H1 (cell line): ENCODE data around the gene HYLS1. TPM values are rescaled to one million over a fixed set of nuclear protein-coding genes. Genes with fewer than 3 reads are reported as not detected.

Experiments used
- CTCF ChIA-PET: fragments of 300-600 bp; sonication (Branson Sonifier 250); formaldehyde crosslinking; loops from one replicate; lab custom pipeline; 2021; ENCODE audit not compliant: partially characterized antibody; lab: Charles Lee
- POLR2A ChIA-PET: fragments of 300-600 bp; sonication (Branson Sonifier 250); formaldehyde crosslinking; loops from one replicate; lab custom pipeline; 2021; ENCODE audit warnings: inconsistent platforms; ENCODE audit not compliant: partially characterized antibody; lab: Charles Lee
- DNase-seq, 2 experiments: peaks; one replicate each; pipeline versions ENCODE4 v3.0.0 to v3.0.0-alpha.2; 2010 to 2022; ENCODE audit warnings: low spot score in 2 of 2, low read depth in 1 of 2, mixed read lengths in 1 of 2
- FAIRE-seq: peaks from 2 replicates; lab custom pipeline; 2011; peaks lifted over from hg19 to GRCh38; lab: Jason Lieb, UNC
- H2AFZ ChIP-seq: 2 replicates; pipeline ENCODE4 v1.8.1; 2012; ENCODE audit warnings: low read length, inconsistent platforms
- H2AK5ac ChIP-seq: 2 replicates; pipeline ENCODE4 v1.6.1; 2013; ENCODE audit warnings: low read depth, low read length
- H2BK120ac ChIP-seq: replicated peaks from 2 replicates; pipeline ENCODE3; 2013; ENCODE audit warnings: low read depth, low read length, inconsistent platforms
- H2BK12ac ChIP-seq: 2 replicates; pipeline ENCODE4 v1.6.1; 2013; ENCODE audit warnings: low read depth, low read length
- H2BK15ac ChIP-seq: 2 replicates; pipeline ENCODE4 v1.6.1; 2013; ENCODE audit warnings: low read length
- H2BK20ac ChIP-seq: 2 replicates; pipeline ENCODE4 v1.6.1; 2013; ENCODE audit warnings: low read length
- H2BK5ac ChIP-seq: 2 replicates; pipeline ENCODE4 v1.6.1; 2013; ENCODE audit warnings: low read depth, low read length
- H3K14ac ChIP-seq: 2 replicates; pipeline ENCODE4 v1.6.1; 2013; ENCODE audit warnings: inconsistent platforms; ENCODE audit not compliant: insufficient read length
- H3K18ac ChIP-seq: 2 replicates; pipeline ENCODE4 v1.6.1; 2013; ENCODE audit warnings: low read length; ENCODE audit errors: extremely low read depth
- H3K23ac ChIP-seq: 2 replicates; pipeline ENCODE4 v1.6.1; 2013; ENCODE audit warnings: inconsistent platforms; ENCODE audit not compliant: insufficient read length
- H3K23me2 ChIP-seq: 2 replicates; pipeline ENCODE4 v1.6.1; 2013; ENCODE audit warnings: low read depth, low read length
- H3K27ac ChIP-seq: 2 replicates; pipeline ENCODE4 v1.6.1; 2011; ENCODE audit warnings: low read depth, low read length, inconsistent platforms
- H3K27me3 ChIP-seq, 4 experiments: replicated peaks in 1 of 4; 1 replicate in 1 of 4; 2 replicates in 3 of 4; pipeline versions ENCODE4 v1.6.1 to v1.8.1; 2011 to 2013; ENCODE audit warnings: low read length in 3 of 4, mild to moderate bottlenecking in 3 of 4, inconsistent platforms in 2 of 4, mixed read lengths in 2 of 4, moderate library complexity in 1 of 4; ENCODE audit not compliant: control insufficient read depth in 3 of 4, insufficient read depth in 3 of 4; ENCODE audit errors: extremely low read depth in 1 of 4
- H3K36me3 ChIP-seq, 4 experiments: 2 replicates each; pipeline versions ENCODE4 v1.6.1 to v1.8.1; 2011 to 2013; ENCODE audit warnings: mild to moderate bottlenecking in 4 of 4, low read length in 3 of 4, moderate library complexity in 2 of 4, control low read depth in 1 of 4, inconsistent platforms in 1 of 4; ENCODE audit not compliant: insufficient read depth in 4 of 4, control insufficient read depth in 2 of 4
- H3K4ac ChIP-seq: replicated peaks from 2 replicates; pipeline ENCODE3; 2013; ENCODE audit warnings: low read length, low read depth, mixed read lengths, inconsistent platforms; ENCODE audit not compliant: insufficient read length
- H3K4me1 ChIP-seq, 4 experiments: replicated peaks in 1 of 4; 1 replicate in 1 of 4; 2 replicates in 3 of 4; pipeline versions ENCODE4 v1.6.1 to v1.8.1; 2011 to 2013; ENCODE audit warnings: low read length in 3 of 4, inconsistent platforms in 2 of 4, mixed read lengths in 1 of 4; ENCODE audit not compliant: insufficient read depth in 4 of 4, control insufficient read depth in 3 of 4
- H3K4me2 ChIP-seq, 2 experiments: 2 replicates each; pipeline versions ENCODE4 v1.6.1 to v1.8.1; 2011 to 2013; ENCODE audit warnings: low read depth in 2 of 2, low read length in 2 of 2, control low read depth in 1 of 2, inconsistent platforms in 1 of 2, mild to moderate bottlenecking in 1 of 2; ENCODE audit not compliant: insufficient read depth in 1 of 2
- H3K4me3 ChIP-seq, 4 experiments: fragments of 200-600, 300-600 bp in 1 of 4; sonication (generic), shearing (Covaris generic), sonication (Bioruptor Twin) in 1 of 4; 2 replicates each; pipeline versions ENCODE4 v1.5.1 to v1.8.1; 2011 to 2016; ENCODE audit warnings: low read length in 4 of 4, low read depth in 3 of 4, control low read depth in 2 of 4, inconsistent platforms in 2 of 4, mild to moderate bottlenecking in 2 of 4, mixed read lengths in 1 of 4, moderate library complexity in 1 of 4; ENCODE audit not compliant: insufficient read depth in 2 of 4; ENCODE audit errors: extremely low read depth in 1 of 4
- H3K56ac ChIP-seq: replicated peaks from 2 replicates; pipeline ENCODE3; 2013; ENCODE audit warnings: low read depth, mild to moderate bottlenecking, mixed read lengths, low read length, inconsistent platforms; ENCODE audit not compliant: insufficient read length
- H3K79me1 ChIP-seq: 2 replicates; pipeline ENCODE4 v1.6.1; 2013; ENCODE audit warnings: low read depth, low read length, control low read depth
- H3K79me2 ChIP-seq, 2 experiments: 2 replicates each; pipeline versions ENCODE4 v1.6.1 to v1.8.1; 2012 to 2013; ENCODE audit warnings: low read length in 2 of 2, mild to moderate bottlenecking in 2 of 2, inconsistent platforms in 1 of 2; ENCODE audit not compliant: insufficient read depth in 2 of 2, control insufficient read depth in 1 of 2
- H3K9ac ChIP-seq, 4 experiments: replicated peaks in 1 of 4; 1 replicate in 1 of 4; 2 replicates in 3 of 4; pipeline versions ENCODE4 v1.6.1 to v1.8.1; 2011 to 2013; ENCODE audit warnings: low read depth in 3 of 4, low read length in 3 of 4, control low read depth in 2 of 4, mild to moderate bottlenecking in 2 of 4, moderate library complexity in 2 of 4, inconsistent platforms in 1 of 4; ENCODE audit errors: extremely low read depth in 1 of 4
- H3K9me3 ChIP-seq, 2 experiments: 2 replicates each; pipeline versions ENCODE4 v1.6.1 to v1.8.1; 2012 to 2013; ENCODE audit warnings: mild to moderate bottlenecking in 2 of 2, moderate library complexity in 2 of 2, control low read depth in 1 of 2, inconsistent platforms in 1 of 2, low read depth in 1 of 2, low read length in 1 of 2, mixed read lengths in 1 of 2; ENCODE audit not compliant: insufficient read depth in 2 of 2
- H4K20me1 ChIP-seq, 2 experiments: replicated peaks in 1 of 2; 2 replicates each; pipeline versions ENCODE3 to v1.8.1; 2011 to 2013; ENCODE audit warnings: inconsistent platforms in 2 of 2, low read length in 2 of 2, mild to moderate bottlenecking in 1 of 2; ENCODE audit not compliant: insufficient read depth in 2 of 2, control insufficient read depth in 1 of 2
- H4K5ac ChIP-seq: 2 replicates; pipeline ENCODE4 v1.6.1; 2013; ENCODE audit warnings: low read length, low read depth, mixed read lengths, inconsistent platforms; ENCODE audit not compliant: insufficient read length
- H4K8ac ChIP-seq: 2 replicates; pipeline ENCODE4 v1.8.0; 2013; ENCODE audit warnings: mild to moderate bottlenecking, moderate library complexity, low read length, inconsistent platforms; ENCODE audit not compliant: insufficient read depth; ENCODE audit errors: extremely low read depth
- H4K91ac ChIP-seq: replicated peaks from 2 replicates; pipeline ENCODE3; 2013; ENCODE audit warnings: low read length, mixed read lengths, inconsistent platforms; ENCODE audit not compliant: insufficient read length
- CTBP2 ChIP-seq: IDR thresholded peaks from 2 replicates; pipeline ENCODE4 v1.7.0; 2011; ENCODE audit warnings: borderline replicate concordance, mild to moderate bottlenecking, moderate library complexity, mixed read lengths, low read length; ENCODE audit not compliant: insufficient read depth, insufficient read length
- EGR1 ChIP-seq: IDR thresholded peaks from 2 replicates; pipeline ENCODE4 v1.6.1; 2011; ENCODE audit warnings: low read depth, low read length, borderline replicate concordance
- NANOG ChIP-seq: IDR thresholded peaks from 2 replicates; pipeline ENCODE4 v1.6.1; 2011; ENCODE audit warnings: low read length, low read depth, mild to moderate bottlenecking, inconsistent platforms; ENCODE audit not compliant: insufficient read depth, poor library complexity, severe bottlenecking
- POLR2AphosphoS5 ChIP-seq: IDR thresholded peaks from 2 replicates; pipeline ENCODE4 v1.6.1; 2011; ENCODE audit warnings: low read depth, low read length
- RNF2 ChIP-seq: fragments of 200-900, 300-1000 bp; sonication (generic); IDR thresholded peaks from 2 replicates; pipeline ENCODE4 v1.7.1; 2016; ENCODE audit warnings: borderline replicate concordance, low read depth, mild to moderate bottlenecking, antibody characterized with exemption, low read length; ENCODE audit not compliant: poor library complexity, severe bottlenecking; ENCODE audit errors: missing control alignments
- TEAD4 ChIP-seq: IDR thresholded peaks from 2 replicates; pipeline ENCODE4 v1.6.1; 2012; ENCODE audit warnings: low read depth, low read length, inconsistent platforms, mixed read lengths
- YY1 ChIP-seq: IDR thresholded peaks from 2 replicates; pipeline ENCODE4 v1.6.1; 2011; ENCODE audit warnings: low read depth, mild to moderate bottlenecking, low read length
- ZNF274 ChIP-seq: IDR thresholded peaks from 2 replicates; pipeline ENCODE4 v1.7.0; 2012; ENCODE audit warnings: low read length, borderline replicate concordance; ENCODE audit errors: extremely low read depth
- WGBS, 2 experiments: shearing (Covaris generic) in 1 of 2; methylation state at CpG; one replicate each; pipeline versions ENCODE4 v1.1.6 to v1.1.7; 2013 to 2015; ENCODE audit warnings: low lambda C conversion rate in 2 of 2, mixed read lengths in 2 of 2, inconsistent platforms in 1 of 2, low coverage in 1 of 2, missing lambda C conversion rate in 1 of 2; ENCODE audit not compliant: insufficient replicate concordance in 2 of 2, insufficient coverage in 1 of 2, insufficient read length in 1 of 2; ENCODE audit errors: extremely low coverage in 1 of 2, missing lambda C conversion rate in 1 of 2; 5-methylcytosine and 5-hydroxymethylcytosine counted together
- polyA plus RNA-seq, 7 experiments: library from polyadenylated mRNA; depleted of rRNA in 3 of 7; stranded (reverse) in 5 of 7; unstranded in 2 of 7; fragments of >200 nt in 5 of 7; fragments of 200-250 nt in 2 of 7; gene quantifications; 1 replicate in 5 of 7; 2 replicates in 1 of 7; 4 replicates in 1 of 7; pipeline versions ENCODE4 v1.2.1 to v1.2.3, GENCODE V29; 2011 to 2013; ENCODE audit warnings: missing spikeins in 2 of 7, mixed read lengths in 2 of 7
- total RNA-seq: library from RNA; stranded (reverse); fragmentation: NEBNext Ultra II Directional; extraction: Animal tissue kit (Norgen Biotek cat#: 25700); gene quantifications from 2 replicates; pipeline ENCODE4 v1.2.1, GENCODE V29; 2021
- TF ChIP-seq, protein P1 (sequence below), 3 experiments: IDR thresholded peaks; 1 replicate in 2 of 3; 2 replicates in 1 of 3; pipeline versions ENCODE4 v1.5.1 to v1.6.1; 2011; ENCODE audit warnings: low read length in 3 of 3, mild to moderate bottlenecking in 3 of 3, inconsistent platforms in 2 of 3, low read depth in 1 of 3, moderate library complexity in 1 of 3; ENCODE audit not compliant: insufficient read depth in 1 of 3; ENCODE audit errors: control extremely low read depth in 1 of 3

Gene HYLS1
- total and polyA plus RNA-seq, 2 of the 8 experiments (the other 6 are each of a cell fraction or from before 2014, with no cell fraction given), result 5.1 to 11.6 TPM

DNA sequence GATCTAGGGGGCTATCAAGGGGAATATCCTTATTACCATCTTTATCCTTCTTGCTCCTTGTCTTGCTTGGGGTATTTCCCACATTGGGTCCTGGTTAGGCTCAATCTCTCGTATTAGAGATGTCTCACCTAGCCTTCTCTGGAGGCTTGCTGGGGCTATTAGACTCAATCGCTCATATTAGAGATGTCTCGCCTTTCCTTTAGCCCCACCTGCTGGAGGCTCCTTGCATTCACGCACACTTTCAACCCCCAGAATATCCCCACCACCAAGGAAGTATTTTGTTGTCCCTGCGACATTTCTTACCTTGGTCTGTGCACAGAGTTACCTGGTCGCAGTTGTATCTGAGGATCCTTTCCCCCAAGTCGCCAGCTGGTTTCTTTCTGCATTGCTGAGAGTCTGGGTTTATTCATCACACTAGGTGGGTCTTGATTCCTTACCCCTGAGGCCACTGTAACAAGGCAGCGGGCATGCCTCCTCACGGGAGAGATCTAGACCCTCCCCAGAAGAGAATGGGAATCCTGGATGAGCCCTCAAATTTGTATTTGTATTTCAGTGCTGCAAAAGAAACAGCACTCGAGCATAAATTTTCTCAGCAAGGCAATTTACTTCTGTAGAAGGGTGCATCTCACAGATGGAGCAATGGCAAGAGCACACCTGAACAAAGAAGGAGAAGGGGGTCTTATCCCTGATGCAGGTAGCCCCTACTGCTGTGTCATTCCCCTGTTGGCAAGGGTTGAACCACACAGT lies 15.9 kb upstream of the HYLS1 start:
- Histone ChIP-seq H2BK120ac (no peak overlapping the region), H3K27ac (no peak overlapping the region), H3K4me2 (no peak overlapping the region), H3K56ac (no peak overlapping the region), H4K91ac (no peak overlapping the region), H3K79me2 (no peaks in the 10 kb centered on the region), H3K4me3 (no peak overlapping the region), H3K23me2 (0 out of 2 replicates have a peak, but pooled peaks cover 2% of the 10 kb centered on the region), H3K9ac (no peak overlapping the region), H2BK5ac (no peak overlapping the region), H3K27me3 (no peaks in the 10 kb centered on the region), H2AK5ac (no peak overlapping the region), H3K79me1 (no peaks in the 10 kb centered on the region), H2BK20ac (no peak overlapping the region), H4K8ac (no peak overlapping the region), H3K18ac (no peak overlapping the region), H3K36me3 (no peaks in the 10 kb centered on the region), H2BK12ac (no peak overlapping the region), H2AFZ (no peak overlapping the region), H3K4me1 (no peaks in the 10 kb centered on the region; a peak in 1 of 7 replicates), H4K5ac (no peak overlapping the region), H3K23ac (no peak overlapping the region), H2BK15ac (no peak overlapping the region), H3K4ac (no peak overlapping the region), H3K9me3 (peaks cover 0 to 2% of the 10 kb centered on the region in 2 experiments; a peak in 1 of 4 replicates), H4K20me1 (no peaks in the 10 kb centered on the region), H3K14ac (no peak overlapping the region)
- WGBS, 2 experiments, result 55% methylated on average over 10 of the region's 10 CpGs; no CpG with 5 or more reads in 1 of the 2 experiments
- FAIRE-seq (peak; percentile 99), DNase-seq (peak in 1 of 2 experiments; percentile 87)
- ChIA-PET CTCF (interaction anchor here (0.8 to 1.7 kb wide), 12 partner anchors 8 to 1109 kb away, joined by 3 to 15 read pairs (median 4); partner anchors contain the start of gene PATE1), POLR2A (no interaction called here)
- TF ChIP-seq RNF2 (no peak), ZNF274 (no peak), POLR2AphosphoS5 (no peak), YY1 (no peak), EGR1 (no peak), CTBP2 (no peak), NANOG (peak; percentile 3), TEAD4 (0 out of 2 replicates have a peak, but pooled peaks have one; percentile 32)
- TF ChIP-seq, protein P1, sequence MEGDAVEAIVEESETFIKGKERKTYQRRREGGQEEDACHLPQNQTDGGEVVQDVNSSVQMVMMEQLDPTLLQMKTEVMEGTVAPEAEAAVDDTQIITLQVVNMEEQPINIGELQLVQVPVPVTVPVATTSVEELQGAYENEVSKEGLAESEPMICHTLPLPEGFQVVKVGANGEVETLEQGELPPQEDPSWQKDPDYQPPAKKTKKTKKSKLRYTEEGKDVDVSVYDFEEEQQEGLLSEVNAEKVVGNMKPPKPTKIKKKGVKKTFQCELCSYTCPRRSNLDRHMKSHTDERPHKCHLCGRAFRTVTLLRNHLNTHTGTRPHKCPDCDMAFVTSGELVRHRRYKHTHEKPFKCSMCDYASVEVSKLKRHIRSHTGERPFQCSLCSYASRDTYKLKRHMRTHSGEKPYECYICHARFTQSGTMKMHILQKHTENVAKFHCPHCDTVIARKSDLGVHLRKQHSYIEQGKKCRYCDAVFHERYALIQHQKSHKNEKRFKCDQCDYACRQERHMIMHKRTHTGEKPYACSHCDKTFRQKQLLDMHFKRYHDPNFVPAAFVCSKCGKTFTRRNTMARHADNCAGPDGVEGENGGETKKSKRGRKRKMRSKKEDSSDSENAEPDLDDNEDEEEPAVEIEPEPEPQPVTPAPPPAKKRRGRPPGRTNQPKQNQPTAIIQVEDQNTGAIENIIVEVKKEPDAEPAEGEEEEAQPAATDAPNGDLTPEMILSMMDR (IDR thresholded peaks at IDR 0.05; ENCODE audit: control extremely low read depth in 1 of 3, insufficient read depth in 1 of 3, low read depth in 1 of 3, low read length in 3 of 3), result peak; percentile 68 to 88 (median 79)
